Activated naive CD4-positive, alpha-beta T cell treated with anti-CD3 and anti-CD28 coated beads, Interleukin-2, amount 10 ng/mL, durations not matched to agents 7 days and 5 days (primary cell): ENCODE results near the gene PKDCC.
A peak's percentile ranks its signal among the peaks of the same experiment; 100 is the strongest.
"Not testable (repeated sequence)": the region's sequence is repeated elsewhere in the genome, so short reads cannot be mapped to it uniquely, and the experiment has no call there.

ENCODE experiments used
- CTCF ChIA-PET: fragments of 350-600 bp; sonication (Branson Sonifier 250); formaldehyde crosslinking; loops from one replicate; lab custom pipeline; 2021; ENCODE audit warnings: antibody characterized with exemption; lab: Charles Lee
- DNase-seq: peaks from one replicate; pipeline ENCODE4 v3.0.0-alpha.2; 2020
- H3K27ac Mint-ChIP-seq: one replicate; pipeline ENCODE4 v1.8.0; 2021; ENCODE audit warnings: mild to moderate bottlenecking, moderate library complexity, mixed read lengths
- H3K27me3 Mint-ChIP-seq: one replicate; pipeline ENCODE4 v1.8.0; 2021; ENCODE audit warnings: mild to moderate bottlenecking, mixed read lengths
- H3K36me3 Mint-ChIP-seq: one replicate; pipeline ENCODE4 v1.8.0; 2021; ENCODE audit warnings: mixed read lengths
- H3K4me1 Mint-ChIP-seq: one replicate; pipeline ENCODE4 v1.8.0; 2021; ENCODE audit warnings: mixed read lengths
- H3K4me3 Mint-ChIP-seq: one replicate; pipeline ENCODE4 v1.8.0; 2021; ENCODE audit warnings: mild to moderate bottlenecking, moderate library complexity, mixed read lengths
- H3K9me3 Mint-ChIP-seq: one replicate; pipeline ENCODE4 v1.8.0; 2021; ENCODE audit warnings: mixed read lengths

PKDCC gene

DNA sequence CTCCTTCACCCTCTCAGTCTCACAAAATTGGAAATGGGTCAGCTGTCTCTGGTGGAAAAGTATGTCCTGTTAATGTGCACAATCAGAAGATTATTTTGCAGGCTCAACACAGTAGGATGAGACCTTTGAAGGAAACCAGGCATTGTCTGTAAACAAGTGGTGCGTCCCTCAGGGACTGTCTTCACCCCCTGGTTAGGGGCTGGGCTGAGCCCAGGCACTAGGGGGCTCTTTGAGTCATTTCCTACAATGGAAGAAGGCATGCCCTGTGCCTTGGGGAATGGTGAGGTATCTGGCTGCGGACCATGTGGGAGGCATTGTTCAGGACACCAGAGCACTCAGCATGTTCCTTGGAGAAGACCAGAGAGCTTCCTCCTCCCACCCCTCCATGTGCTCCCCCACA lies 26.8 kb downstream of the PKDCC start:
- CTCF ChIA-PET: interaction anchor here (2.2 kb wide), 1 partner anchor 12 kb away, joined by 10 read pairs; no protein-coding TSS in a partner anchor
- no peak overlapping the region for H3K4me3 Mint-ChIP-seq
- no peak for DNase-seq
- no peaks in the 10 kb centered on the region for H3K36me3 Mint-ChIP-seq
- H3K9me3 Mint-ChIP-seq: no peaks in the 10 kb centered on the region
- H3K27me3 Mint-ChIP-seq: peaks cover 35% of the 10 kb centered on the region
- H3K27ac Mint-ChIP-seq: no peak overlapping the region
- H3K4me1 Mint-ChIP-seq: no peaks in the 10 kb centered on the region

GRCh38 chr2:42076357-42077225 lies 28.8 kb downstream of the PKDCC start:
- peaks cover 37% of the 10 kb centered on the region for H3K27me3 Mint-ChIP-seq
- H3K9me3 Mint-ChIP-seq: no peaks in the 10 kb centered on the region
- DNase-seq: no peak
- no peak overlapping the region for H3K27ac Mint-ChIP-seq
- no peak overlapping the region for H3K4me3 Mint-ChIP-seq
- H3K4me1 Mint-ChIP-seq: no peaks in the 10 kb centered on the region
- H3K36me3 Mint-ChIP-seq: no peaks in the 10 kb centered on the region
- CTCF ChIA-PET: no interaction called here

GRCh38 chr2:42077343-42077742 lies 29.5 kb downstream of the PKDCC start:
- Mint-ChIP-seq H3K4me3 (no peak overlapping the region), H3K36me3 (no peaks in the 10 kb centered on the region), H3K27me3 (peaks cover 37% of the 10 kb centered on the region), H3K9me3 (no peaks in the 10 kb centered on the region), H3K4me1 (no peaks in the 10 kb centered on the region), H3K27ac (no peak overlapping the region)
- DNase-seq: no peak
- CTCF ChIA-PET: interaction anchor here (1.1 kb wide), 1 partner anchor 209 kb away, joined by 3 read pairs; no protein-coding TSS in a partner anchor

DNA sequence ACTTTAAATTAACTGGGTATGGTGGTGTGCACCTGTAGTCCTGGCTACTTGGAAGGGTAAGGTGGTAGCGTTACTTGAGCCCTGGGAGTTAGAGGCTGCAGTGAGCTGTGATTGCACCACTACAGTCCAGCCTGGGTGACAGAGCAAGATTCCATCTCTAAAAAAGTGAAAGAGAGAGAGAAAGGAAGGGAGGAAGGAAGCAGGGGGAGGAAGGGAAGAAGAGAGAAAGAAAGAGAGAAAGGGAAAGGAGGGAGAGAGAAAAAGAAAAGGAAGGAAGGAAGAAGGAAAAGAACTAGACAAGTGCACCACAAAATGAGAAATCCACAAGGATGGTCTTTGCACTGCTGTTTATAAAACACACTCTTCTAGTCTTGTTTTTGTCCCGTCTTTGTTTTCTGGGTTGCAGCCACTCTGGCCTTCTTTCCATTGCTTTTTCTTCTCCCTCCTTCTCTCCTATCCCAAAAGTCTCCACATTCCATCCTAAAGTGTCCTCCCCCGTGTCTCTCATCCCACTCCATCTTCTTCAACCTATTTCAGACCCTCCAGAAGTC lies 32.0 kb downstream of the PKDCC start:
- Mint-ChIP-seq H3K27ac (no peak overlapping the region), H3K4me3 (no peak overlapping the region), H3K27me3 (peaks cover 34% of the 10 kb centered on the region), H3K36me3 (no peaks in the 10 kb centered on the region), H3K4me1 (peaks cover 5% of the 10 kb centered on the region), H3K9me3 (no peaks in the 10 kb centered on the region)
- CTCF ChIA-PET: no interaction called here
- DNase-seq: no peak

- CTCF ChIA-PET: interaction anchor here (10.8 kb wide), 1 partner anchor 210 kb away, joined by 261 read pairs; no protein-coding TSS in a partner anchor
- not testable (repeated sequence) for DNase-seq, H3K4me3 Mint-ChIP-seq, H3K36me3 Mint-ChIP-seq, H3K9me3 Mint-ChIP-seq, H3K4me1 Mint-ChIP-seq, H3K27ac Mint-ChIP-seq
- H3K27me3 Mint-ChIP-seq: peaks cover 31% of the 10 kb centered on the region
Measured at GRCh38 chr2:42081151-42081550, 33.3 kb downstream of the PKDCC start.

DNA sequence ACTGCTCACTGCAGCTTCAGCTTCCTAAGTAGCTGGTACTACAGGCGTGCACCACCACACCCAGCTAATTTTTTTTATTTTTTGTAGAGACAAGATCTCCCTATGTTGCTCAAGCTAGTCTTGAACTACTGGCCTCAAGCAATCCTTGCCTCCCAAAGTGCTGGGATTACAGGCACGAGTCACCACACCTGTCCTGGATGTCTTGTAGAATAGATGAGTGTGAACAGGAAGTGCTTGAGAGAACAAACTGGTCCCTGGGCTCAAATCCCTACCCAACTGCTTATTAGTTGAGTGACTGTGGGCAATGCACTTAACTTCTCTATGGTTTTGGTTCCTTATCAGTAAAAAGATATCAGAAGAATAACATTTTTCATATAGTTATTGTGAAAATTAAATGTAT lies 34.2 kb downstream of the PKDCC start:
- H3K27me3 Mint-ChIP-seq: peaks cover 35% of the 10 kb centered on the region
- H3K4me3 Mint-ChIP-seq: no peak overlapping the region
- CTCF ChIA-PET: interaction anchor here (0.6 to 10.8 kb wide), 5 partner anchors 14 to 502 kb away, joined by 3 to 261 read pairs (median 4); no protein-coding TSS in a partner anchor
- no peak for DNase-seq
- H3K9me3 Mint-ChIP-seq: no peaks in the 10 kb centered on the region
- H3K36me3 Mint-ChIP-seq: no peaks in the 10 kb centered on the region
- peaks cover 5% of the 10 kb centered on the region for H3K4me1 Mint-ChIP-seq
- no peak overlapping the region for H3K27ac Mint-ChIP-seq

- peaks cover 33% of the 10 kb centered on the region for H3K27me3 Mint-ChIP-seq
- no peaks in the 10 kb centered on the region for H3K9me3 Mint-ChIP-seq
- no peak overlapping the region for H3K27ac Mint-ChIP-seq
- no peaks in the 10 kb centered on the region for H3K36me3 Mint-ChIP-seq
- CTCF ChIA-PET: interaction anchor here (1.1 to 10.8 kb wide), 4 partner anchors 206 to 243 kb away, joined by 3 to 261 read pairs (median 6); no protein-coding TSS in a partner anchor
- no peak for DNase-seq
- H3K4me1 Mint-ChIP-seq: peaks cover 5% of the 10 kb centered on the region
- H3K4me3 Mint-ChIP-seq: no peak overlapping the region
Measured at GRCh38 chr2:42084231-42084671, 36.4 kb downstream of the PKDCC start.

DNA sequence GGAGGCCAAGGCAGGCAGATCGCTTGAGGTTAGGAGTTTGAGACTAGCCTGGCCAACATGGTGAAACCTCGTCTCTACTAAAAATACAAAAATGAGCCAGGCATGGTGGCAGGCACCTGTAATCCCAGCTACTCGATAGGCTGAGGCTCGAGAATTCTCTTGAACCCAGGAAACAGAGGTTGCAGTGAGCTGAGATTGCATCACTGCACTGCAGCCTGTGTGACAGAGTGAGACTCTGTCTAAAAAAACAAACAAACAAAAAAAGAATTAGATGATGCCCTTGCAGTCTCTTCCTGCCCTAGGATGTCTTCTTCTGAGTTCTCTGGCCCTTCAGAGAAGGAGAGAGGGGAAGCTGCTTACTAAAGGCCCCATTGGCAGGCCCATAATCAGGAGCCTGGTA lies 37.2 kb downstream of the PKDCC start:
- DNase-seq, H3K4me1 Mint-ChIP-seq, H3K27ac Mint-ChIP-seq, H3K4me3 Mint-ChIP-seq, H3K9me3 Mint-ChIP-seq, H3K36me3 Mint-ChIP-seq: not testable (repeated sequence)
- H3K27me3 Mint-ChIP-seq: peaks cover 27% of the 10 kb centered on the region
- CTCF ChIA-PET: interaction anchor here (1.3 to 10.8 kb wide), 7 partner anchors 11 to 243 kb away, joined by 3 to 261 read pairs (median 19); no protein-coding TSS in a partner anchor

DNA sequence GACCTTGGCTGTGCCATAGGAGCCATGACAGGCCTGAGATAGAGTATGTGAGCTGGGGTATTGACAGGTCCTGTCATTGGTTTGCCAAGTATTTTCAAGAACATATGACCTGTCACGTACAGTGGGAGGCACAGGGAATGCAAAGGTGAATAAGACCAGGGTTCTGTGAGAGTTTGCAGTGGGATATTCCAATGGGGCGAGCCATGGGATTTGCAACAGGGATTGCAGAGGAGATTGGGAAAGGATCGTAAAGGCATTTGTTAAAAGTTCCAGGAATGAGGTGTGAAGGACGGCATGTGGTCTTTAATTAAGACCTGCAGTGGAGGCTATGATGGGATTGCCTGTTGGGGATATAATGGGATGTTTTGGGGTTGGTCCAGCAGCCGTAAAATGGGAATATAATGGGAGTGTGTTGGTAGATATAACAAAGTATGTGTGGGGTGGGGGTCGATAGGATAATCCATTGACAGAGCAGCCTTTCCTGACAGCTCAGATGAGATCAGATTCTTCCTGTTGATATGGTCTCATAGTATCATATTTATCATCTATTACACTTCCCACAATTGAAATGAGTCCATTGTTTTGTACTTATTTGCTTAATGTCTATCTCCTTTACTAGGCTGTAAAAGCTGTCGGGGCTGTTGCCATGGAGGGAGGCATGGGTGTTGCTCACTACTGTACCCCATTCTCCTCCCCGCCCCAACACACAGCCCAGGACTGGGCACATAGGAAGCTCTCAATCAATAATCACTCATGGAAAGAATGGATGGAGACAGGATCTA lies 38.1 kb downstream of the PKDCC start:
- Mint-ChIP-seq H3K36me3 (no peaks in the 10 kb centered on the region), H3K27ac (no peak overlapping the region), H3K4me3 (no peak overlapping the region), H3K4me1 (peaks cover 8% of the 10 kb centered on the region), H3K27me3 (peaks cover 29% of the 10 kb centered on the region), H3K9me3 (no peaks in the 10 kb centered on the region)
- CTCF ChIA-PET: interaction anchor here (0.8 to 10.8 kb wide), 27 partner anchors 7 to 578 kb away, joined by 3 to 261 read pairs (median 4); no protein-coding TSS in a partner anchor
- no peak for DNase-seq

- Mint-ChIP-seq H3K9me3 (no peaks in the 10 kb centered on the region), H3K36me3 (no peaks in the 10 kb centered on the region), H3K27me3 (peaks cover 33% of the 10 kb centered on the region), H3K4me3 (no peak overlapping the region), H3K4me1 (peaks cover 8% of the 10 kb centered on the region), H3K27ac (no peak overlapping the region)
- CTCF ChIA-PET: interaction anchor here (0.8 to 10.8 kb wide), 29 partner anchors 8 to 577 kb away, joined by 3 to 261 read pairs (median 4); no protein-coding TSS in a partner anchor
- DNase-seq: peak; percentile 54
Measured at GRCh38 chr2:42086500-42086953, 38.7 kb downstream of the PKDCC start.

DNA sequence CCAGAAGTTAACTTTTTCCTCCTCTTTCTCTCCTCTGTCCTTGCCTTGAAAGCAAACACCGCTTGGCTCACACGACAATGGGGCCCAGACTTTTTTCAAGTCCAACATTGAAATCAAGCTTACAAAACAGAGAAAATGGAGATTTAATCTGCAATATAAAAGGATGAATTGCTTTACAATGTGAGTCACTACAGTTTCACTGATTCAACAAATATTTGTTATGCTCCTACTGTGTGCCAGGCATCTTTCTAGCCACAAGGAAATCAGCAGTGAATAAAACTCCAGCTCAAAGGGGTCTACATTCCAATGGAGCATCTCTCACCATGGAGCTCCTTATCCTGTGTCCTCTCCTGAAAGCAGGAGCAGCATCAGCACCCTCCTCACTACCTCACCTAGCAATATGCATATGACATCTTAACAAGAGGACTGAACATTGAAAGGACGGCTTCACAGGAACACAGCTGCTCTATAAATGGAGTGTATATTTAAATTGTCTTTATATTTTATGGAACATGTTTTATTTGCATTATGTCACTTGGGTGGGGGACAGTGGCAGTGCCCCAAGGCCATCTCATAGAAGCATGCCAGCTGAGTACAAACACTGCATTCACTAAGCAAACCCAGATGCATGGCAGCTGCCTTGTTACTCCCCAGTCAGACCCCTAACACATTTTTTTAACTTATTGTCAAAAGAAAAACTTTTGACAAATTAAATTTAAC lies 39.5 kb downstream of the PKDCC start:
- H3K4me1 Mint-ChIP-seq: peaks cover 8% of the 10 kb centered on the region
- no peak overlapping the region for H3K27ac Mint-ChIP-seq
- H3K36me3 Mint-ChIP-seq: no peaks in the 10 kb centered on the region
- H3K4me3 Mint-ChIP-seq: no peak overlapping the region
- CTCF ChIA-PET: interaction anchor here (0.7 to 10.8 kb wide), 33 partner anchors 8 to 576 kb away, joined by 3 to 261 read pairs (median 4); no protein-coding TSS in a partner anchor
- H3K9me3 Mint-ChIP-seq: no peaks in the 10 kb centered on the region
- H3K27me3 Mint-ChIP-seq: peaks cover 41% of the 10 kb centered on the region
- DNase-seq: no peak

DNA sequence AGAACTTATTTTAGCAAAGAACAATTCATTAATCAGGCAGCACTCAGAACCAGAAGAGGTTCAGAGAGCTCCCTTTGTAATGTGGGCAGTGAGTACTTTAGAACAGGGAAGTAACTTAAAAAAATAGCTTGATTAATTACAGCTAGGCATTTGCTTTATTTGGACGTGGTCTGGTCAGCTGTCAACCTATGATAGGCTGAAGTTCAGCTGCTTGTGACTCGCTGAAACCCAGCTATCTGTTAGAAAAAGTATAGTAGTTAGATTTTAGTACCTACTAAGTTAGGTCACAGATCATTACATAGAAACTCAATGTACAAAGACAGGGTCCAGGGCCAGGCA lies 40.0 kb downstream of the PKDCC start:
- Mint-ChIP-seq H3K4me1 (peaks cover 5% of the 10 kb centered on the region), H3K27ac (no peak overlapping the region), H3K36me3 (no peaks in the 10 kb centered on the region), H3K27me3 (peaks cover 40% of the 10 kb centered on the region), H3K9me3 (no peaks in the 10 kb centered on the region), H3K4me3 (no peak overlapping the region)
- CTCF ChIA-PET: interaction anchor here (0.7 to 10.8 kb wide), 22 partner anchors 8 to 276 kb away, joined by 3 to 261 read pairs (median 4); no protein-coding TSS in a partner anchor
- no peak for DNase-seq

DNA sequence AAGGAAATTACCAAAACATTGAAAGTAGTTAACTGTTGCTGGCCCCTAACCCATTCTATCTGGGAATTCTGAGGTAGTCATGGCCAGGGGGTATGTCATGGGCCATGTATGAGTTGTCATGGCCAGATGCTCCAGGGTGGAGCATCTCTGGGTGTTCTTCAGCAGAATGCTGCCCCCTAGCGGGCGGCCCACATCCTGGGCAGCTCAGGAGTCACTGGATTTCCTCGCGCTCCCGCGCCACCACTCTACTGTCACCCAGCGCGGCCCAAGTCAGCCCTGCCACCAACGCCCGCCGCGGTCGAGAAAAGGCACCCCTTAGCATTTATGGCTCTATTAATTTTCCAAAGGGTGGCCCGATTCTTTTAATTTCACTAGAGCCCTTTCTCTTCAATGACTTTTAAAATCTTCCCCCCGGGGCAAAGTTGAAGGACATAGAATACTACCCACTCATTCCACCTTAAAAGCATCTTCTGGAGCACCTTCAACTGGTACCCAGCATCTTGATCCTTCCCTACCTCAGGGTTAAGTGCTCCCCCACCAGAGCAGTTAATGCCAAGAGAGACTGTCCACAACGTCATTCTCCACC lies 41.6 kb downstream of the PKDCC start:
- DNase-seq: peak; percentile 79
- Mint-ChIP-seq H3K9me3 (no peaks in the 10 kb centered on the region), H3K4me1 (peaks cover 3% of the 10 kb centered on the region), H3K27me3 (peaks cover 48% of the 10 kb centered on the region), H3K27ac (no peak overlapping the region), H3K36me3 (no peaks in the 10 kb centered on the region), H3K4me3 (no peak overlapping the region)
- CTCF ChIA-PET: interaction anchor here (0.9 to 10.8 kb wide), 10 partner anchors 46 to 272 kb away, joined by 3 to 261 read pairs (median 8); partner anchors contain the start of gene COX7A2L
